Suppressor macrophage treated with lipopolysaccharide for 1 hour (primary cell): ENCODE measurements around the gene U2AF1L4.
"Not testable (repeated sequence)": the region's sequence is repeated elsewhere in the genome, so short reads cannot be mapped to it uniquely, and the experiment has no call there.

ENCODE experiments used
- DNase-seq, 3 donors: peaks; one replicate each; pipeline ENCODE4 v3.0.0-alpha.2; 2020 to 2022

The U2AF1L4 gene

GRCh38 chr19:35724132-35724531 lies 21.1 kb downstream of the U2AF1L4 start:
- DNase-seq, result not testable (repeated sequence)

GRCh38 chr19:35723671-35724070 lies 21.5 kb downstream of the U2AF1L4 start:
- no peak for DNase-seq

- no peak for DNase-seq
These were observed 22.3 kb downstream of the U2AF1L4 start for GRCh38 chr19:35722897-35723296.

- DNase-seq, result no peak
These were observed 22.8 kb downstream of the U2AF1L4 start for GRCh38 chr19:35722461-35722860.

GRCh38 chr19:35721374-35721773 lies 23.8 kb downstream of the U2AF1L4 start:
- no peak for DNase-seq

- no peak for DNase-seq
These were observed 24.6 kb downstream of the U2AF1L4 start for GRCh38 chr19:35720648-35721047.

- no peak for DNase-seq
These were observed 25.1 kb downstream of the U2AF1L4 start for GRCh38 chr19:35720163-35720524.

- no peak for DNase-seq
These were observed 25.6 kb downstream of the U2AF1L4 start for GRCh38 chr19:35719402-35720162.

- DNase-seq, result peak; percentile 29 to 58 (median 29)
These were observed 26.7 kb downstream of the U2AF1L4 start for GRCh38 chr19:35718345-35719041.

GRCh38 chr19:35717665-35718344 lies 27.4 kb downstream of the U2AF1L4 start, which contains the start of gene KMT2B:
KMT2B (plus strand) TSS chr19:35718003; CDS start chr19:35718019, 16 bp downstream.
- peak in 1 of 3 donors; percentile 94 for DNase-seq

- DNase-seq, result peak; percentile 94 to 97 (median 96)
These were observed 28.2 kb downstream of the U2AF1L4 start for GRCh38 chr19:35716801-35717664.

GRCh38 chr19:35715981-35716800 lies 29.0 kb downstream of the U2AF1L4 start:
- no peak for DNase-seq

GRCh38 chr19:35715355-35715809 lies 29.8 kb downstream of the U2AF1L4 start:
- no peak for DNase-seq

GRCh38 chr19:35714601-35715354 lies 30.4 kb downstream of the U2AF1L4 start:
- DNase-seq, result no peak

GRCh38 chr19:35713904-35714495 lies 31.2 kb downstream of the U2AF1L4 start:
- no peak for DNase-seq

- DNase-seq, result no peak
These were observed 31.7 kb downstream of the U2AF1L4 start for GRCh38 chr19:35713506-35713850.

GRCh38 chr19:35712567-35713505 lies 32.4 kb downstream of the U2AF1L4 start:
- DNase-seq, result peak in 2 of 3 donors; percentile 18 to 59

GRCh38 chr19:35710784-35711723 lies 34.2 kb downstream of the U2AF1L4 start:
- DNase-seq, result peak; percentile 36 to 63 (median 37)
